Activated CD8-positive, alpha-beta memory T cell treated with anti-CD3 and anti-CD28 coated beads, Interleukin-2, amount 50 U/mL, for 4 hours (primary cell): ENCODE measurements around the gene CDC42EP4.

Source experiments
- DNase-seq: peaks from one replicate; pipeline ENCODE4 v3.0.0-alpha.2; 2020

Gene CDC42EP4

GRCh38 chr17:73247726-73248125, 64.1 kb downstream of the CDC42EP4 start:
- no peak for DNase-seq

DNA sequence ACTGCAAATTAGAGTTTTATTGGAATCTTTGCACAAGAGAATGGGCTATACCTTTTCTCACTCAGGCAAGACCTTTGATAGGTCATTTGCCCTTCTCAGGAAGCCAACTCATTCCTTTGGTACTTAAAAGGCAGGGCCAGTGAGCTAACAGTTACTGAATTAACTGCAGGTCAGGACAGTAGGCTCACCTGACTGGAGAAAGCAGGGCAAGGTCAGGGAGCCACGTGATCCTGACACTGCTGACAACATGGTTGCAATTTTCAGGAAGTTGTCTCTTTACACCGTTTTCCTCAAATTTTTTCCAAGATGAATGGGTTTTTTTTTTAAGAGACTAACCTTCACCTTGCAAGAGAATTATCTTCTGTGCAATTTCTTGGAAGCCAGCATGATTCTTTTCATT, 71.2 kb downstream of the CDC42EP4 start:
- no peak for DNase-seq

- no peak for DNase-seq
Measured at GRCh38 chr17:73237714-73238113, 74.1 kb downstream of the CDC42EP4 start.

DNA sequence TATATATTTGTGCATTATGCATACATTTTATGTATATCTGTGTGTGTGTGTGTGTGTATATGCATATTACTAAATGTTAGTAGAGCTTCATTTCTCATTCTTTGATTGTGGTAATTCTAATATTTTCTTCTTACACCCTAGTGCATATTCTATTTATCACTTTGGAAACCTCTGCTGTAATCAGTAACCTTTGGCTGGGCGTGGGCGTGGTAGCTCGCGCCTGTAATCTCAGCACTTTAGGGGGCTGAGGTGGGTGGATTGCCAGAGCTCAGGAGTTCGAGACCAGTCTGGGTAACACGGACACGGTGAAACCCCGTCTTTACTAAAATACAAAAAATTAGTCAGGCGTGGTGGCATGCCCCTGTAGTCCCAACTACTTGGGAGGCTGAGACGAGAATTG, 77.1 kb downstream of the CDC42EP4 start:
- no peak for DNase-seq
